GM19324 (cell line): ENCODE measurements around the gene SSH3.

Experiments used
- ATAC-seq: cut with Tn5 transposase; IDR thresholded peaks from one replicate; pipeline ENCODE4 v1.9.1; 2021; ENCODE audit warnings: mild to moderate bottlenecking, moderate library complexity; ENCODE audit not compliant: unreplicated experiment, low FRiP score

The SSH3 gene

GRCh38 chr11:67356387-67356863 is 53.1 kb downstream of the SSH3 start:
- no peak for ATAC-seq

GRCh38 chr11:67356864-67357561 is 53.7 kb downstream of the SSH3 start:
- no peak for ATAC-seq

- no peak for ATAC-seq
Observed at GRCh38 chr11:67357831-67358670, 54.7 kb downstream of the SSH3 start.
